Stomach (tissue), 9 donors: ENCODE data around the gene RPS15. TPM values are rescaled to one million over a fixed set of nuclear protein-coding genes. Genes with fewer than 3 reads are reported as not detected.
"Not testable (repeated sequence)": the region's sequence is repeated elsewhere in the genome, so short reads cannot be mapped to it uniquely, and the experiment has no call there.

Experiments used
- DNase-seq, 2 donors: peaks; one replicate each; pipeline versions ENCODE4 v3.0.0 to v3.0.0-alpha.2; 2013 to 2019
- H3K27ac ChIP-seq, 5 donors: fragments of 200-600 bp in 4 of 5; sonication (generic) in 4 of 5; one replicate each; pipeline ENCODE4 v1.5.1; 2013 to 2019; ENCODE audit warnings: mild to moderate bottlenecking in 1 of 5, moderate library complexity in 1 of 5
- H3K27me3 ChIP-seq, 3 donors: fragments of 200-600 bp; sonication (generic); one replicate each; pipeline ENCODE4 v1.5.1; 2017 to 2019; ENCODE audit warnings: mixed run types in 1 of 3
- H3K36me3 ChIP-seq, 4 donors: fragments of 200-600 bp; sonication (generic); 1 replicate in 3 of 4; 2 replicates in 1 of 4; pipeline ENCODE4 v1.5.1; 2016 to 2019
- H3K4me1 ChIP-seq, 4 donors: fragments of 200-600 bp; sonication (generic); one replicate each; pipeline ENCODE4 v1.5.1; 2016 to 2019
- H3K4me3 ChIP-seq, 4 donors: fragments of 200-600 bp; sonication (generic) in 3 of 4; one replicate each; pipeline ENCODE4 v1.5.1; 2016 to 2019; ENCODE audit warnings: mild to moderate bottlenecking in 1 of 4
- H3K9me3 ChIP-seq, 4 donors: fragments of 200-600 bp; sonication (generic); one replicate each; pipeline ENCODE4 v1.5.1; 2016 to 2019
- CTCF ChIP-seq, 7 experiments: fragments of 450-650 bp in 4 of 7; fragments of 200-600 bp in 3 of 7; sonication (generic) in 3 of 7; IDR thresholded peaks; one replicate each; pipeline ENCODE4 v1.5.1; 2016 to 2019; ENCODE audit warnings: antibody characterized with exemption in 7 of 7, control low read depth in 2 of 7, mild to moderate bottlenecking in 1 of 7
- EP300 ChIP-seq: sonication (generic); formaldehyde crosslinking; IDR thresholded peaks from one replicate; pipeline ENCODE4 v1.6.1; 2017; ENCODE audit warnings: antibody characterized with exemption
- POLR2A ChIP-seq, 4 donors: fragments of 450-650 bp; IDR thresholded peaks; one replicate each; pipeline ENCODE4 v1.6.1; 2016; ENCODE audit warnings: antibody characterized with exemption in 4 of 4, control low read depth in 2 of 4, mild to moderate bottlenecking in 1 of 4, moderate library complexity in 1 of 4
- POLR2AphosphoS5 ChIP-seq, 3 donors: sonication (generic); formaldehyde crosslinking; IDR thresholded peaks; one replicate each; pipeline ENCODE4 v1.6.1; 2016; ENCODE audit warnings: antibody characterized with exemption in 3 of 3
- WGBS, 5 donors: extraction: QIAGEN DNeasy Blood & Tissue Kit in 3 of 5; methylation state at CpG; one replicate each; pipeline versions ENCODE4 v1.1.5 to v1.1.7; 2013 to 2018; 5-methylcytosine and 5-hydroxymethylcytosine counted together
- intact Hi-C: fragments of 100-400 bp; cut with DNase I; formaldehyde crosslinking; loops from one replicate; pipeline ENCODE4 v1.15.1; 2023; ENCODE audit warnings: low total_unique reads
- polyA plus RNA-seq, 3 donors: library from polyadenylated mRNA; stranded (reverse); fragments of 200-250 nt; gene quantifications; one replicate each; pipeline ENCODE4 v1.2.3, GENCODE V29; 2013
- total RNA-seq, 5 donors: library from RNA; depleted of rRNA; stranded (reverse); fragments of >200 nt; gene quantifications; one replicate each; pipeline versions ENCODE4 v1.1.0 to v1.2.3, GENCODE V29; 2014 to 2016
- donor health status: healthy with polysubstance abuse.
- donor health status: Bipolar disorder and iron deficiency.
- donor health status: healthy.

RPS15 gene
- total and polyA plus RNA-seq, 8 donors: 428 to 4,539 (median 2,187) TPM

- TF ChIP-seq EP300 (no peak), POLR2AphosphoS5 (IDR thresholded peaks at IDR 0.05) (no peak), POLR2A (IDR thresholded peaks at IDR 0.05) (no peak), CTCF (IDR thresholded peaks at IDR 0.05) (no peak)
- Histone ChIP-seq H3K4me1 (peaks cover 43 to 56% (median 51%) of the 10 kb centered on the region in 4 donors), H3K9me3 (no peaks in the 10 kb centered on the region), H3K27ac (peak overlapping the region in 1 of 5 donors; percentile 30), H3K4me3 (no peak overlapping the region), H3K27me3 (no peaks in the 10 kb centered on the region), H3K36me3 (peaks cover 52 to 72% (median 62%) of the 10 kb centered on the region in 4 donors)
- intact Hi-C loops: no loop called here
- DNase-seq: no peak
- 85 to 89% (median 86%) methylated on average over 15 to 21 of the region's 21 CpGs for WGBS, 5 donors
Measured at GRCh38 chr19:1418951-1419738, 19.1 kb upstream of the RPS15 start.

GRCh38 chr19:1420085-1420484, 18.1 kb upstream of the RPS15 start:
- H3K4me3 ChIP-seq, H3K27ac ChIP-seq, H3K27me3 ChIP-seq, intact Hi-C loops, H3K9me3 ChIP-seq, DNase-seq: not testable (repeated sequence)
- Histone ChIP-seq H3K36me3 (peaks cover 60 to 80% (median 71%) of the 10 kb centered on the region in 4 donors), H3K4me1 (peaks cover 34 to 50% (median 41%) of the 10 kb centered on the region in 4 donors)
- WGBS, 5 donors: 95 to 97% (median 96%) methylated on average over 19 to 27 of the region's 43 CpGs

GRCh38 chr19:1420590-1420989, 17.6 kb upstream of the RPS15 start:
- WGBS, 5 donors: 92 to 96% (median 93%) methylated on average over 15 of the region's 15 CpGs
- H3K4me3 ChIP-seq: no peak overlapping the region
- intact Hi-C loops: no loop called here
- H3K27me3 ChIP-seq: no peaks in the 10 kb centered on the region
- peaks cover 30 to 44% (median 36%) of the 10 kb centered on the region in 4 donors for H3K4me1 ChIP-seq
- peaks cover 65 to 85% (median 76%) of the 10 kb centered on the region in 4 donors for H3K36me3 ChIP-seq
- H3K27ac ChIP-seq: no peak overlapping the region
- TF ChIP-seq CTCF (IDR thresholded peaks at IDR 0.05) (no peak), POLR2A (IDR thresholded peaks at IDR 0.05) (no peak), EP300 (no peak), POLR2AphosphoS5 (IDR thresholded peaks at IDR 0.05) (no peak)
- H3K9me3 ChIP-seq: no peaks in the 10 kb centered on the region
- no peak for DNase-seq

- peaks cover 72 to 92% (median 84%) of the 10 kb centered on the region in 4 donors for H3K36me3 ChIP-seq
Measured at GRCh38 chr19:1421218-1421957, 16.8 kb upstream of the RPS15 start.

More at GRCh38 chr19:1421218-1421957, 16.8 kb upstream of the RPS15 start:
- intact Hi-C loops: no loop called here
- DNase-seq: no peak
- no peaks in the 10 kb centered on the region for H3K27me3 ChIP-seq
- TF ChIP-seq CTCF (IDR thresholded peaks at IDR 0.05) (no peak), POLR2A (IDR thresholded peaks at IDR 0.05) (no peak), POLR2AphosphoS5 (IDR thresholded peaks at IDR 0.05) (no peak), EP300 (no peak)
- WGBS, 5 donors: 92 to 95% (median 93%) methylated on average over 9 to 37 of the region's 37 CpGs
- no peak overlapping the region for H3K4me3 ChIP-seq
- H3K27ac ChIP-seq: no peak overlapping the region
- peaks cover 23 to 36% (median 28%) of the 10 kb centered on the region in 4 donors for H3K4me1 ChIP-seq
- no peaks in the 10 kb centered on the region for H3K9me3 ChIP-seq
